H1 (cell line): Measurements from ENCODE around the gene SIPA1L3. TPM values are rescaled to one million over a fixed set of nuclear protein-coding genes. Genes with fewer than 3 reads are reported as not detected.

ENCODE experiments used
- CTCF ChIA-PET: fragments of 300-600 bp; sonication (Branson Sonifier 250); formaldehyde crosslinking; loops from one replicate; lab custom pipeline; 2021; ENCODE audit not compliant: partially characterized antibody; lab: Charles Lee
- POLR2A ChIA-PET: fragments of 300-600 bp; sonication (Branson Sonifier 250); formaldehyde crosslinking; loops from one replicate; lab custom pipeline; 2021; ENCODE audit warnings: inconsistent platforms; ENCODE audit not compliant: partially characterized antibody; lab: Charles Lee
- DNase-seq, 2 experiments: peaks; one replicate each; pipeline versions ENCODE4 v3.0.0 to v3.0.0-alpha.2; 2010 to 2022; ENCODE audit warnings: low spot score in 2 of 2, low read depth in 1 of 2, mixed read lengths in 1 of 2
- FAIRE-seq: peaks from 2 replicates; lab custom pipeline; 2011; peaks lifted over from hg19 to GRCh38; lab: Jason Lieb, UNC
- H2AFZ ChIP-seq: 2 replicates; pipeline ENCODE4 v1.8.1; 2012; ENCODE audit warnings: low read length, inconsistent platforms
- H2AK5ac ChIP-seq: 2 replicates; pipeline ENCODE4 v1.6.1; 2013; ENCODE audit warnings: low read depth, low read length
- H2BK120ac ChIP-seq: replicated peaks from 2 replicates; pipeline ENCODE3; 2013; ENCODE audit warnings: low read depth, low read length, inconsistent platforms
- H2BK12ac ChIP-seq: 2 replicates; pipeline ENCODE4 v1.6.1; 2013; ENCODE audit warnings: low read depth, low read length
- H2BK15ac ChIP-seq: 2 replicates; pipeline ENCODE4 v1.6.1; 2013; ENCODE audit warnings: low read length
- H2BK20ac ChIP-seq: 2 replicates; pipeline ENCODE4 v1.6.1; 2013; ENCODE audit warnings: low read length
- H2BK5ac ChIP-seq: 2 replicates; pipeline ENCODE4 v1.6.1; 2013; ENCODE audit warnings: low read depth, low read length
- H3K14ac ChIP-seq: 2 replicates; pipeline ENCODE4 v1.6.1; 2013; ENCODE audit warnings: inconsistent platforms; ENCODE audit not compliant: insufficient read length
- H3K18ac ChIP-seq: 2 replicates; pipeline ENCODE4 v1.6.1; 2013; ENCODE audit warnings: low read length; ENCODE audit errors: extremely low read depth
- H3K23ac ChIP-seq: 2 replicates; pipeline ENCODE4 v1.6.1; 2013; ENCODE audit warnings: inconsistent platforms; ENCODE audit not compliant: insufficient read length
- H3K23me2 ChIP-seq: 2 replicates; pipeline ENCODE4 v1.6.1; 2013; ENCODE audit warnings: low read depth, low read length
- H3K27ac ChIP-seq: 2 replicates; pipeline ENCODE4 v1.6.1; 2011; ENCODE audit warnings: low read depth, low read length, inconsistent platforms
- H3K27me3 ChIP-seq, 4 experiments: replicated peaks in 1 of 4; 1 replicate in 1 of 4; 2 replicates in 3 of 4; pipeline versions ENCODE4 v1.6.1 to v1.8.1; 2011 to 2013; ENCODE audit warnings: low read length in 3 of 4, mild to moderate bottlenecking in 3 of 4, inconsistent platforms in 2 of 4, mixed read lengths in 2 of 4, moderate library complexity in 1 of 4; ENCODE audit not compliant: control insufficient read depth in 3 of 4, insufficient read depth in 3 of 4; ENCODE audit errors: extremely low read depth in 1 of 4
- H3K36me3 ChIP-seq, 4 experiments: 2 replicates each; pipeline versions ENCODE4 v1.6.1 to v1.8.1; 2011 to 2013; ENCODE audit warnings: mild to moderate bottlenecking in 4 of 4, low read length in 3 of 4, moderate library complexity in 2 of 4, control low read depth in 1 of 4, inconsistent platforms in 1 of 4; ENCODE audit not compliant: insufficient read depth in 4 of 4, control insufficient read depth in 2 of 4
- H3K4ac ChIP-seq: replicated peaks from 2 replicates; pipeline ENCODE3; 2013; ENCODE audit warnings: low read length, low read depth, mixed read lengths, inconsistent platforms; ENCODE audit not compliant: insufficient read length
- H3K4me1 ChIP-seq, 4 experiments: replicated peaks in 1 of 4; 1 replicate in 1 of 4; 2 replicates in 3 of 4; pipeline versions ENCODE4 v1.6.1 to v1.8.1; 2011 to 2013; ENCODE audit warnings: low read length in 3 of 4, inconsistent platforms in 2 of 4, mixed read lengths in 1 of 4; ENCODE audit not compliant: insufficient read depth in 4 of 4, control insufficient read depth in 3 of 4
- H3K4me2 ChIP-seq, 2 experiments: 2 replicates each; pipeline versions ENCODE4 v1.6.1 to v1.8.1; 2011 to 2013; ENCODE audit warnings: low read depth in 2 of 2, low read length in 2 of 2, control low read depth in 1 of 2, inconsistent platforms in 1 of 2, mild to moderate bottlenecking in 1 of 2; ENCODE audit not compliant: insufficient read depth in 1 of 2
- H3K4me3 ChIP-seq, 4 experiments: fragments of 200-600, 300-600 bp in 1 of 4; sonication (generic), shearing (Covaris generic), sonication (Bioruptor Twin) in 1 of 4; 2 replicates each; pipeline versions ENCODE4 v1.5.1 to v1.8.1; 2011 to 2016; ENCODE audit warnings: low read length in 4 of 4, low read depth in 3 of 4, control low read depth in 2 of 4, inconsistent platforms in 2 of 4, mild to moderate bottlenecking in 2 of 4, mixed read lengths in 1 of 4, moderate library complexity in 1 of 4; ENCODE audit not compliant: insufficient read depth in 2 of 4; ENCODE audit errors: extremely low read depth in 1 of 4
- H3K56ac ChIP-seq: replicated peaks from 2 replicates; pipeline ENCODE3; 2013; ENCODE audit warnings: low read depth, mild to moderate bottlenecking, mixed read lengths, low read length, inconsistent platforms; ENCODE audit not compliant: insufficient read length
- H3K79me1 ChIP-seq: 2 replicates; pipeline ENCODE4 v1.6.1; 2013; ENCODE audit warnings: low read depth, low read length, control low read depth
- H3K79me2 ChIP-seq, 2 experiments: 2 replicates each; pipeline versions ENCODE4 v1.6.1 to v1.8.1; 2012 to 2013; ENCODE audit warnings: low read length in 2 of 2, mild to moderate bottlenecking in 2 of 2, inconsistent platforms in 1 of 2; ENCODE audit not compliant: insufficient read depth in 2 of 2, control insufficient read depth in 1 of 2
- H3K9ac ChIP-seq, 4 experiments: replicated peaks in 1 of 4; 1 replicate in 1 of 4; 2 replicates in 3 of 4; pipeline versions ENCODE4 v1.6.1 to v1.8.1; 2011 to 2013; ENCODE audit warnings: low read depth in 3 of 4, low read length in 3 of 4, control low read depth in 2 of 4, mild to moderate bottlenecking in 2 of 4, moderate library complexity in 2 of 4, inconsistent platforms in 1 of 4; ENCODE audit errors: extremely low read depth in 1 of 4
- H3K9me3 ChIP-seq, 2 experiments: 2 replicates each; pipeline versions ENCODE4 v1.6.1 to v1.8.1; 2012 to 2013; ENCODE audit warnings: mild to moderate bottlenecking in 2 of 2, moderate library complexity in 2 of 2, control low read depth in 1 of 2, inconsistent platforms in 1 of 2, low read depth in 1 of 2, low read length in 1 of 2, mixed read lengths in 1 of 2; ENCODE audit not compliant: insufficient read depth in 2 of 2
- H4K20me1 ChIP-seq, 2 experiments: replicated peaks in 1 of 2; 2 replicates each; pipeline versions ENCODE3 to v1.8.1; 2011 to 2013; ENCODE audit warnings: inconsistent platforms in 2 of 2, low read length in 2 of 2, mild to moderate bottlenecking in 1 of 2; ENCODE audit not compliant: insufficient read depth in 2 of 2, control insufficient read depth in 1 of 2
- H4K5ac ChIP-seq: 2 replicates; pipeline ENCODE4 v1.6.1; 2013; ENCODE audit warnings: low read length, low read depth, mixed read lengths, inconsistent platforms; ENCODE audit not compliant: insufficient read length
- H4K8ac ChIP-seq: 2 replicates; pipeline ENCODE4 v1.8.0; 2013; ENCODE audit warnings: mild to moderate bottlenecking, moderate library complexity, low read length, inconsistent platforms; ENCODE audit not compliant: insufficient read depth; ENCODE audit errors: extremely low read depth
- H4K91ac ChIP-seq: replicated peaks from 2 replicates; pipeline ENCODE3; 2013; ENCODE audit warnings: low read length, mixed read lengths, inconsistent platforms; ENCODE audit not compliant: insufficient read length
- CBX5 ChIP-seq: fragments of 300-800, 300-1000 bp; sonication (generic); IDR thresholded peaks from 2 replicates; pipeline ENCODE4 v1.7.1; 2016; ENCODE audit warnings: antibody characterized with exemption, low read length, low read depth
- CEBPB ChIP-seq: IDR thresholded peaks from 2 replicates; pipeline ENCODE4 v1.6.1; 2012; ENCODE audit warnings: low read depth, low read length
- GABPA ChIP-seq: IDR thresholded peaks from 2 replicates; pipeline ENCODE4 v1.6.1; 2011; ENCODE audit warnings: mild to moderate bottlenecking, low read length, moderate library complexity, borderline replicate concordance; ENCODE audit not compliant: insufficient read depth
- GTF2F1 ChIP-seq: IDR thresholded peaks from 2 replicates; pipeline ENCODE4 v1.6.1; 2012; ENCODE audit warnings: low read depth, low read length, improper control_type of control experiment, borderline replicate concordance
- HDAC6 ChIP-seq: IDR thresholded peaks from one replicate; pipeline ENCODE4 v1.7.1; 2012; ENCODE audit warnings: low read depth, mild to moderate bottlenecking, inconsistent platforms, low read length, moderate library complexity
- JUND ChIP-seq: IDR thresholded peaks from 2 replicates; pipeline ENCODE4 v1.6.1; 2011; ENCODE audit warnings: mild to moderate bottlenecking, improper control_type of control experiment, low read length
- PHF8 ChIP-seq: fragments of 200-600 bp; sonication (generic); conservative IDR thresholded peaks from 2 replicates; pipeline ENCODE4 v1.7.1; 2012; ENCODE audit warnings: low read depth, mild to moderate bottlenecking, inconsistent platforms, low read length, moderate library complexity
- SP4 ChIP-seq: IDR thresholded peaks from 2 replicates; pipeline ENCODE4 v1.6.1; 2012; ENCODE audit warnings: low read length, inconsistent platforms
- TBP ChIP-seq: IDR thresholded peaks from 2 replicates; pipeline ENCODE4 v1.6.1; 2011; ENCODE audit warnings: low read depth, low read length, improper control_type of control experiment
- YY1 ChIP-seq: IDR thresholded peaks from 2 replicates; pipeline ENCODE4 v1.6.1; 2011; ENCODE audit warnings: low read depth, mild to moderate bottlenecking, low read length
- ZNF274 ChIP-seq: IDR thresholded peaks from 2 replicates; pipeline ENCODE4 v1.7.0; 2012; ENCODE audit warnings: low read length, borderline replicate concordance; ENCODE audit errors: extremely low read depth
- WGBS, 2 experiments: shearing (Covaris generic) in 1 of 2; methylation state at CpG; one replicate each; pipeline versions ENCODE4 v1.1.6 to v1.1.7; 2013 to 2015; ENCODE audit warnings: low lambda C conversion rate in 2 of 2, mixed read lengths in 2 of 2, inconsistent platforms in 1 of 2, low coverage in 1 of 2, missing lambda C conversion rate in 1 of 2; ENCODE audit not compliant: insufficient replicate concordance in 2 of 2, insufficient coverage in 1 of 2, insufficient read length in 1 of 2; ENCODE audit errors: extremely low coverage in 1 of 2, missing lambda C conversion rate in 1 of 2; 5-methylcytosine and 5-hydroxymethylcytosine counted together
- polyA plus RNA-seq, 7 experiments: library from polyadenylated mRNA; depleted of rRNA in 3 of 7; stranded (reverse) in 5 of 7; unstranded in 2 of 7; fragments of >200 nt in 5 of 7; fragments of 200-250 nt in 2 of 7; gene quantifications; 1 replicate in 5 of 7; 2 replicates in 1 of 7; 4 replicates in 1 of 7; pipeline versions ENCODE4 v1.2.1 to v1.2.3, GENCODE V29; 2011 to 2013; ENCODE audit warnings: missing spikeins in 2 of 7, mixed read lengths in 2 of 7
- total RNA-seq: library from RNA; stranded (reverse); fragmentation: NEBNext Ultra II Directional; extraction: Animal tissue kit (Norgen Biotek cat#: 25700); gene quantifications from 2 replicates; pipeline ENCODE4 v1.2.1, GENCODE V29; 2021
- TF ChIP-seq, protein P1 (sequence below), 3 experiments: IDR thresholded peaks; 1 replicate in 2 of 3; 2 replicates in 1 of 3; pipeline versions ENCODE4 v1.5.1 to v1.6.1; 2011; ENCODE audit warnings: low read length in 3 of 3, mild to moderate bottlenecking in 3 of 3, inconsistent platforms in 2 of 3, low read depth in 1 of 3, moderate library complexity in 1 of 3; ENCODE audit not compliant: insufficient read depth in 1 of 3; ENCODE audit errors: control extremely low read depth in 1 of 3

The SIPA1L3 gene
- total and polyA plus RNA-seq, 2 of the 8 experiments (the other 6 are each of a cell fraction or from before 2014, with no cell fraction given), result 15.0 to 54.9 TPM

DNA sequence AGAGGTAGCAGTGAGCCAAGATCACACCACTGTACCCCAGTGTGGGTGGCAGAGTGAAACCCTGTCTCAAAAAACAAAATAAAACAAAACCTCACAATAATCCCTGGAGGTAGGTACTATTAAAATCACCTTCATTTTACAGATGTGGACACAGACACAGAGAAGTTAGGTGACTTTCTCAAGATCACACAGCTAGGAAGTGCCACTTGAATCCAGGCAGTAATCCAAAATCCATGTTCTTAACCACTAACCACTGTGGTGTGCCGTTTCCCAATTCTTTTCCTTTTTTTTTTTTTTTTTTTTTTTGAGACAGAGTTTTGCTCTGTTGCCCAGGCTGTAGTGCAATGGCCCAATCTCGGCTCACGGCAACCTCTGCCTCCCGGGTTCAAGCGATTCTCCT lies 340.1 kb downstream of the SIPA1L3 start:
- 0 out of 2 replicates have a peak overlapping the region, but pooled peaks have one; percentile 6 for H2BK20ac ChIP-seq
- H2AK5ac ChIP-seq, result no peak overlapping the region
- H4K20me1 ChIP-seq, result no peaks in the 10 kb centered on the region
- H3K23ac ChIP-seq, result no peak overlapping the region
- no peak overlapping the region for H2BK120ac ChIP-seq
- H3K27ac ChIP-seq, result no peak overlapping the region
- no peaks in the 10 kb centered on the region; a peak in 2 of 7 replicates for H3K27me3 ChIP-seq
- WGBS, 2 experiments, result 94% methylated on average over 3 of the region's 5 CpGs; no CpG with 5 or more reads in 1 of the 2 experiments
- H3K56ac ChIP-seq, result no peak overlapping the region
- no peaks in the 10 kb centered on the region for H3K36me3 ChIP-seq
- no peaks in the 10 kb centered on the region for H3K79me1 ChIP-seq
- no peak overlapping the region for H4K91ac ChIP-seq
- no peak overlapping the region for H3K9ac ChIP-seq
- no peak overlapping the region for H3K4ac ChIP-seq
- POLR2A ChIA-PET, result interaction anchor here (1.3 to 1.5 kb wide), 3 partner anchors 8 to 17 kb away, joined by 3 to 4 read pairs (median 4); partner anchors contain the start of gene SPINT2
- H3K4me1 ChIP-seq, result peaks cover 4 to 20% (median 12%) of the 10 kb centered on the region in 4 experiments
- H3K4me2 ChIP-seq, result no peak overlapping the region
- H2BK5ac ChIP-seq, result no peak overlapping the region
- no peak overlapping the region for H4K8ac ChIP-seq
- no peak overlapping the region for H2BK15ac ChIP-seq
- FAIRE-seq (no peak), DNase-seq (no peak)
- CTCF ChIA-PET, result interaction anchor here (1.2 to 9.5 kb wide), 7 partner anchors 9 to 86 kb away, joined by 3 to 124 read pairs (median 45); partner anchors contain the start of genes CATSPERG, KCNK6 and PPP1R14A
- no peak overlapping the region for H3K18ac ChIP-seq
- H3K79me2 ChIP-seq, result no peaks in the 10 kb centered on the region
- no peaks in the 10 kb centered on the region for H3K9me3 ChIP-seq
- no peak overlapping the region for H4K5ac ChIP-seq
- no peak overlapping the region for H3K14ac ChIP-seq
- H3K23me2 ChIP-seq, result peaks cover 5% of the 10 kb centered on the region; the same call in 1 of the 2 replicates
- H3K4me3 ChIP-seq, result no peak overlapping the region
- H2BK12ac ChIP-seq, result no peak overlapping the region
- no peak overlapping the region for H2AFZ ChIP-seq
- no peak for TF ChIP-seq HDAC6
- no peak for TF ChIP-seq JUND
- TF ChIP-seq YY1, result no peak
- no peak for TF ChIP-seq ZNF274
- TF ChIP-seq TBP, result no peak
- TF ChIP-seq GABPA, result no peak
- no peak for TF ChIP-seq CBX5
- no peak for TF ChIP-seq GTF2F1
- TF ChIP-seq PHF8, result no peak
- TF ChIP-seq SP4, result no peak
- no peak for TF ChIP-seq CEBPB
- TF ChIP-seq, protein P1, sequence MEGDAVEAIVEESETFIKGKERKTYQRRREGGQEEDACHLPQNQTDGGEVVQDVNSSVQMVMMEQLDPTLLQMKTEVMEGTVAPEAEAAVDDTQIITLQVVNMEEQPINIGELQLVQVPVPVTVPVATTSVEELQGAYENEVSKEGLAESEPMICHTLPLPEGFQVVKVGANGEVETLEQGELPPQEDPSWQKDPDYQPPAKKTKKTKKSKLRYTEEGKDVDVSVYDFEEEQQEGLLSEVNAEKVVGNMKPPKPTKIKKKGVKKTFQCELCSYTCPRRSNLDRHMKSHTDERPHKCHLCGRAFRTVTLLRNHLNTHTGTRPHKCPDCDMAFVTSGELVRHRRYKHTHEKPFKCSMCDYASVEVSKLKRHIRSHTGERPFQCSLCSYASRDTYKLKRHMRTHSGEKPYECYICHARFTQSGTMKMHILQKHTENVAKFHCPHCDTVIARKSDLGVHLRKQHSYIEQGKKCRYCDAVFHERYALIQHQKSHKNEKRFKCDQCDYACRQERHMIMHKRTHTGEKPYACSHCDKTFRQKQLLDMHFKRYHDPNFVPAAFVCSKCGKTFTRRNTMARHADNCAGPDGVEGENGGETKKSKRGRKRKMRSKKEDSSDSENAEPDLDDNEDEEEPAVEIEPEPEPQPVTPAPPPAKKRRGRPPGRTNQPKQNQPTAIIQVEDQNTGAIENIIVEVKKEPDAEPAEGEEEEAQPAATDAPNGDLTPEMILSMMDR (IDR thresholded peaks at IDR 0.05; ENCODE audit: control extremely low read depth in 1 of 3, insufficient read depth in 1 of 3, low read depth in 1 of 3, low read length in 3 of 3), result no peak
